ENCODE data around the gene RSBN1L.

DNA sequence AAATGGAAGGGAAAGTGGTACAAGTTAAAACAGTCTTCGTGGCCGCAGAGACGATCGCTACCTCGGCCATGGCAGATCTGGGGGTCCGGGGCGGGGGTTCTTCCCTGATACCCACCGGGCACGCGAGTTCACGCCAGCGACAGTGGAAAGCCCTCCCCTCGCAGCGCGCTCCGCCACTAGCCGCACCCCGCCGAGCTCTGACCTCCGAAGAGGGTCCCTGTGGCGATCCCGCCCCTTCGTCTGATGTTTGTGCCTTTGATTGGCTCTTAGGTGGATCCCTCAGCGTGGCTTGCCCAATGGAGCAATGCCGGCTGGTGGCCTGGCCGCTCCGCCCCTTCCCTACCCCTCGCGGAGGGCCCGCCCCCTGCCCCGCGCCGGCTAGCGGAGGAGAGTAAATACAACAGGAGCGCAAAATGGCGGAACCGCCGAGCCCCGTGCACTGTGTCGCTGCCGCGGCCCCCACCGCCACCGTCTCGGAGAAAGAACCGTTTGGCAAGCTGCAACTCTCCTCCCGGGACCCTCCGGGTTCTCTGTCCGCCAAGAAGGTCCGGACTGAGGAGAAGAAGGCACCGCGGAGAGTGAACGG, at the start of gene RSBN1L:
- TF ChIP-seq, protein P1, sequence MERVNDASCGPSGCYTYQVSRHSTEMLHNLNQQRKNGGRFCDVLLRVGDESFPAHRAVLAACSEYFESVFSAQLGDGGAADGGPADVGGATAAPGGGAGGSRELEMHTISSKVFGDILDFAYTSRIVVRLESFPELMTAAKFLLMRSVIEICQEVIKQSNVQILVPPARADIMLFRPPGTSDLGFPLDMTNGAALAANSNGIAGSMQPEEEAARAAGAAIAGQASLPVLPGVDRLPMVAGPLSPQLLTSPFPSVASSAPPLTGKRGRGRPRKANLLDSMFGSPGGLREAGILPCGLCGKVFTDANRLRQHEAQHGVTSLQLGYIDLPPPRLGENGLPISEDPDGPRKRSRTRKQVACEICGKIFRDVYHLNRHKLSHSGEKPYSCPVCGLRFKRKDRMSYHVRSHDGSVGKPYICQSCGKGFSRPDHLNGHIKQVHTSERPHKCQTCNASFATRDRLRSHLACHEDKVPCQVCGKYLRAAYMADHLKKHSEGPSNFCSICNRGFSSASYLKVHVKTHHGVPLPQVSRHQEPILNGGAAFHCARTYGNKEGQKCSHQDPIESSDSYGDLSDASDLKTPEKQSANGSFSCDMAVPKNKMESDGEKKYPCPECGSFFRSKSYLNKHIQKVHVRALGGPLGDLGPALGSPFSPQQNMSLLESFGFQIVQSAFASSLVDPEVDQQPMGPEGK (CRISPR knock-in tag; IDR thresholded peaks at IDR 0.05; ENCODE audit: borderline replicate concordance): no peak
- TF ChIP-seq, protein P2, sequence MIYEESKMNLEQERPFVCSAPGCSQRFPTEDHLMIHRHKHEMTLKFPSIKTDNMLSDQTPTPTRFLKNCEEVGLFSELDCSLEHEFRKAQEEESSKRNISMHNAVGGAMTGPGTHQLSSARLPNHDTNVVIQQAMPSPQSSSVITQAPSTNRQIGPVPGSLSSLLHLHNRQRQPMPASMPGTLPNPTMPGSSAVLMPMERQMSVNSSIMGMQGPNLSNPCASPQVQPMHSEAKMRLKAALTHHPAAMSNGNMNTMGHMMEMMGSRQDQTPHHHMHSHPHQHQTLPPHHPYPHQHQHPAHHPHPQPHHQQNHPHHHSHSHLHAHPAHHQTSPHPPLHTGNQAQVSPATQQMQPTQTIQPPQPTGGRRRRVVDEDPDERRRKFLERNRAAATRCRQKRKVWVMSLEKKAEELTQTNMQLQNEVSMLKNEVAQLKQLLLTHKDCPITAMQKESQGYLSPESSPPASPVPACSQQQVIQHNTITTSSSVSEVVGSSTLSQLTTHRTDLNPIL (CRISPR knock-in tag; IDR thresholded peaks at IDR 0.05; ENCODE audit: low read depth): no peak
- TF ChIP-seq, protein P3, sequence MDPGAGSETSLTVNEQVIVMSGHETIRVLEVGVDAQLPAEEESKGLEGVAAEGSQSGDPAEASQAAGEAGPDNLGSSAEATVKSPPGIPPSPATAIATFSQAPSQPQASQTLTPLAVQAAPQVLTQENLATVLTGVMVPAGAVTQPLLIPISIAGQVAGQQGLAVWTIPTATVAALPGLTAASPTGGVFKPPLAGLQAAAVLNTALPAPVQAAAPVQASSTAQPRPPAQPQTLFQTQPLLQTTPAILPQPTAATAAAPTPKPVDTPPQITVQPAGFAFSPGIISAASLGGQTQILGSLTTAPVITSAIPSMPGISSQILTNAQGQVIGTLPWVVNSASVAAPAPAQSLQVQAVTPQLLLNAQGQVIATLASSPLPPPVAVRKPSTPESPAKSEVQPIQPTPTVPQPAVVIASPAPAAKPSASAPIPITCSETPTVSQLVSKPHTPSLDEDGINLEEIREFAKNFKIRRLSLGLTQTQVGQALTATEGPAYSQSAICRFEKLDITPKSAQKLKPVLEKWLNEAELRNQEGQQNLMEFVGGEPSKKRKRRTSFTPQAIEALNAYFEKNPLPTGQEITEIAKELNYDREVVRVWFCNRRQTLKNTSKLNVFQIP (CRISPR knock-in tag; IDR thresholded peaks at IDR 0.05; ENCODE audit: borderline replicate concordance, low read depth): no peak
- TF ChIP-seq ZNF565 (CRISPR knock-in tag; conservative IDR thresholded peaks at IDR 0.05; ENCODE audit: low read depth) (no peak), PPARA (CRISPR knock-in tag; IDR thresholded peaks at IDR 0.05; ENCODE audit: borderline replicate concordance) (no peak), SNAI2 (CRISPR knock-in tag; IDR thresholded peaks at IDR 0.05) (no peak), ZNF70 (CRISPR knock-in tag; IDR thresholded peaks at IDR 0.05) (no peak), ZFP3 (CRISPR knock-in tag; IDR thresholded peaks at IDR 0.05) (no peak), TCF4 (CRISPR knock-in tag; IDR thresholded peaks at IDR 0.05; ENCODE audit: borderline replicate concordance) (no peak), TOX (CRISPR knock-in tag; IDR thresholded peaks at IDR 0.05; ENCODE audit: borderline replicate concordance) (no peak), RARB (CRISPR knock-in tag; IDR thresholded peaks at IDR 0.05) (no peak), OSR1 (CRISPR knock-in tag; IDR thresholded peaks at IDR 0.05) (no peak)
- TF ChIP-seq, protein P4, sequence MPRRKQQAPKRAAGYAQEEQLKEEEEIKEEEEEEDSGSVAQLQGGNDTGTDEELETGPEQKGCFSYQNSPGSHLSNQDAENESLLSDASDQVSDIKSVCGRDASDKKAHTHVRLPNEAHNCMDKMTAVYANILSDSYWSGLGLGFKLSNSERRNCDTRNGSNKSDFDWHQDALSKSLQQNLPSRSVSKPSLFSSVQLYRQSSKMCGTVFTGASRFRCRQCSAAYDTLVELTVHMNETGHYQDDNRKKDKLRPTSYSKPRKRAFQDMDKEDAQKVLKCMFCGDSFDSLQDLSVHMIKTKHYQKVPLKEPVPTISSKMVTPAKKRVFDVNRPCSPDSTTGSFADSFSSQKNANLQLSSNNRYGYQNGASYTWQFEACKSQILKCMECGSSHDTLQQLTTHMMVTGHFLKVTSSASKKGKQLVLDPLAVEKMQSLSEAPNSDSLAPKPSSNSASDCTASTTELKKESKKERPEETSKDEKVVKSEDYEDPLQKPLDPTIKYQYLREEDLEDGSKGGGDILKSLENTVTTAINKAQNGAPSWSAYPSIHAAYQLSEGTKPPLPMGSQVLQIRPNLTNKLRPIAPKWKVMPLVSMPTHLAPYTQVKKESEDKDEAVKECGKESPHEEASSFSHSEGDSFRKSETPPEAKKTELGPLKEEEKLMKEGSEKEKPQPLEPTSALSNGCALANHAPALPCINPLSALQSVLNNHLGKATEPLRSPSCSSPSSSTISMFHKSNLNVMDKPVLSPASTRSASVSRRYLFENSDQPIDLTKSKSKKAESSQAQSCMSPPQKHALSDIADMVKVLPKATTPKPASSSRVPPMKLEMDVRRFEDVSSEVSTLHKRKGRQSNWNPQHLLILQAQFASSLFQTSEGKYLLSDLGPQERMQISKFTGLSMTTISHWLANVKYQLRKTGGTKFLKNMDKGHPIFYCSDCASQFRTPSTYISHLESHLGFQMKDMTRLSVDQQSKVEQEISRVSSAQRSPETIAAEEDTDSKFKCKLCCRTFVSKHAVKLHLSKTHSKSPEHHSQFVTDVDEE (CRISPR knock-in tag; IDR thresholded peaks at IDR 0.05): no peak
- TF ChIP-seq, protein P5, sequence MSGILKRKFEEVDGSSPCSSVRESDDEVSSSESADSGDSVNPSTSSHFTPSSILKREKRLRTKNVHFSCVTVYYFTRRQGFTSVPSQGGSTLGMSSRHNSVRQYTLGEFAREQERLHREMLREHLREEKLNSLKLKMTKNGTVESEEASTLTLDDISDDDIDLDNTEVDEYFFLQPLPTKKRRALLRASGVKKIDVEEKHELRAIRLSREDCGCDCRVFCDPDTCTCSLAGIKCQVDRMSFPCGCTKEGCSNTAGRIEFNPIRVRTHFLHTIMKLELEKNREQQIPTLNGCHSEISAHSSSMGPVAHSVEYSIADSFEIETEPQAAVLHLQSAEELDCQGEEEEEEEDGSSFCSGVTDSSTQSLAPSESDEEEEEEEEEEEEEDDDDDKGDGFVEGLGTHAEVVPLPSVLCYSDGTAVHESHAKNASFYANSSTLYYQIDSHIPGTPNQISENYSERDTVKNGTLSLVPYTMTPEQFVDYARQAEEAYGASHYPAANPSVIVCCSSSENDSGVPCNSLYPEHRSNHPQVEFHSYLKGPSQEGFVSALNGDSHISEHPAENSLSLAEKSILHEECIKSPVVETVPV (CRISPR knock-in tag; IDR thresholded peaks at IDR 0.05): no peak

Measured in SK-N-SH treated with all-trans-retinoic acid at 6 μM for 48 hours (cell line).